ENCODE results near the gene CALN1.

Gene CALN1

GRCh38 chr7:71864130-71864529, 548.0 kb downstream of the CALN1 start:
- DNase-seq (ENCODE audit: low read depth) = no peak
- H3K4me3 ChIP-seq (ENCODE audit: low read depth, low read length) = no peak overlapping the region
- TF ChIP-seq CTCF (IDR thresholded peaks at IDR 0.05; ENCODE audit: low read depth, low read length, missing control alignments) = no peak

GRCh38 chr7:71860572-71860971, 551.6 kb downstream of the CALN1 start:
- no peak for TF ChIP-seq CTCF (IDR thresholded peaks at IDR 0.05; ENCODE audit: low read depth, low read length, missing control alignments)
- no peak for DNase-seq (ENCODE audit: low read depth)
- no peak overlapping the region for H3K4me3 ChIP-seq (ENCODE audit: low read depth, low read length)

- H3K4me3 ChIP-seq (ENCODE audit: low read depth, low read length) = no peak overlapping the region
- DNase-seq (ENCODE audit: low read depth) = no peak
- no peak for TF ChIP-seq CTCF (IDR thresholded peaks at IDR 0.05; ENCODE audit: low read depth, low read length, missing control alignments)
Observed at GRCh38 chr7:71857338-71857737, 554.8 kb downstream of the CALN1 start.

DNA sequence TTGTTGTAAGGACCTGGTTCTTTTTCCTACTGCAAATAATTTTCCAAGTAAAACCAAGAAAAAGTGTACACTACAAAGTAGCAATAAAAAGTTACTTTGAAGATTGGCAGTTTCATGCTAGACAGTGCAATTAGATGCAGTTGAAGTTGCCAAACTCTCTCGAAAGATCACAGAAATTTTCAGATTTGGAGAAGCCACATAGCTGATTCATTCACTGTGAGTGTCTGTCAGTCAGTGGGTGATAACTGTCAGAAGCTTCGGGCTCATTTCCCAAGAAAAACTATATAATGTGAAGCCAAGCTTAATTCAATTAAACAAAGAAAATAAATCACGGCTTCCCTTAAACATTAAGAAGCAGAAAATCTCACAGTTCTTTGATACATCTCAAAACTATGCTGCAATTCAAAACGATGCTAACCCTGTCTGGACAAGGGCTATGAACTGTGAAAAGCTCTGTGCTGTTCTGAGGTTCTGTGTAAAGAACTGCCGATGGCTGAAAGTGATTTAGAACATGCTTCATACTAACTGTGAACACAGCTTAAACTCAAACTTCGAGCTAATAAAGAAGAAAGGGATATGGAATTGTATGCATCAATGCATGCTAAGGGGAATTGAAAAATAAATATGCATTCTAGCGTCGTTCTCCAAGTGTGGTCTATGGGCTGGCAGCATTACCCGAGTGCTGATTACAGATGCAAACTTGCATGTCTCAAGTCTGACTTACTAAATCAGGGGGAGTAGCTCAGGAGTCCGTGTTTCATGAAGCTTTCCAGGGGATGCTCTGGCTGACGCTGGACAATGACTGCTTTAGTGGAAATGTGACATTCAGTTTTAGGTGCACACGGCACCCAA, 557.4 kb downstream of the CALN1 start:
- no peak overlapping the region for H3K4me3 ChIP-seq (ENCODE audit: low read depth, low read length)
- TF ChIP-seq CTCF (IDR thresholded peaks at IDR 0.05; ENCODE audit: low read depth, low read length, missing control alignments) = no peak
- no peak for DNase-seq (ENCODE audit: low read depth)

DNA sequence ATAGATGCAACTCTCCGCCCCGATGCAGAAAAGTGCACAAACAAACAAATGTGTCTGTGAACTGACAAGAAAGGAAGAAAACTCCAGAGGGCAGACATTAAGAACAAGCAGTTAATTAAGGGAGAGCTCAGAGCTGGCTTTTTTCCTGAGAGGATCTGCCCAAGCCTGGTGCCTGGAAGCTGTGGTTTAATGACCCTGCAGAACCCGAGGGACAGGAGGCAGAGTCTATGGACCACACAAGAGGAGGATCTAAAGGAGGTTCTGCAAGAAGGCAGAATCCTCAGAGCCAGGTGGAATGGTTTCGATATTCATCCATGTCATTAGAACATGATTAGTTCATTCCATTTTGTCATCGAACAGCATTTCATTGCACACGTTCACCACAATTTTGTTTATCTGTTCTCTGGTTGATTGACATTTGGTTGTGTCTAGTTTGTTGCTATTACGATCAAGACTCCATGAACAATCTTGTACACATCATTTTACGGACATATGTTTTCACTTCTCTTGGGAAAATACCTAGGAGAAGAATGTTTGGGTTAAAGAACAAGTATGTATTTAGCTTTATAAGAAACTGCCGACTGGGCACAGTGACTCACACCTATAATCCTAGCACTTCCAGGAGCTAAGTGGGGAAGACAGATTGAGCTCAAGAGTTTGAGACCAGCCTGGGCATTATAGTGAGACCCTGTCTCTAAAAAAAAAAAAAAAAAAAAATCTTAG, 560.2 kb downstream of the CALN1 start:
- DNase-seq (ENCODE audit: low read depth) = no peak
- H3K4me3 ChIP-seq (ENCODE audit: low read depth, low read length) = no peak overlapping the region
- TF ChIP-seq CTCF (IDR thresholded peaks at IDR 0.05; ENCODE audit: low read depth, low read length, missing control alignments) = no peak

DNA sequence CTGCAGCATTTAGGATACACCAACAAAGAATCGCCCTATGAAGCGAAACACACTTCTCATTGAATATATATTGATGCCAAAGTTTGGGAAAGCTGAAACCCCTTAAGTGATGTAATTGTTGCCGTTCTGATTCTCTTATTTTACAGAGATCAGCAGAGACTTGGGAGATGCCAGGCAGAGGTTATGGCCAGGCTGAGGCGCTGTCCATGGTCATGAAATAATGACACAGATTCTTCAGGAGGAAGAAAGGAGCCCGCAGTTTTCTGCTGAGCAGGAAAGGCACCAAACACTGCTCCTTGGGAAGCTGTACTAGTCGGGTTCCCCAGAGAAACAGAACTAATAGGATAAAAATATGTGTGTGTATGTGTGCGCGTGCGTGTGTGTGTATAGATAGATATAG, 566.0 kb downstream of the CALN1 start:
- H3K4me3 ChIP-seq (ENCODE audit: low read depth, low read length) = no peak overlapping the region
- DNase-seq (ENCODE audit: low read depth) = no peak
- no peak for TF ChIP-seq CTCF (IDR thresholded peaks at IDR 0.05; ENCODE audit: low read depth, low read length, missing control alignments)
